Neural progenitor cell (in vitro differentiated cells): ENCODE results near the gene LGI4. TPM values are rescaled to one million over a fixed set of nuclear protein-coding genes. Genes with fewer than 3 reads are reported as not detected.

Source experiments
- DNase-seq: peaks from one replicate; pipeline ENCODE4 v3.0.0-alpha.2; 2016; ENCODE audit warnings: low spot score
- H2AFZ ChIP-seq: fragments of 200-600 bp; sonication (generic); replicated peaks from 2 replicates; pipeline ENCODE4 v1.6.1; 2016; ENCODE audit warnings: antibody characterized with exemption
- H3F3A ChIP-seq: fragments of 200-600 bp; sonication (generic); 2 replicates; pipeline ENCODE4 v1.6.1; 2016; ENCODE audit warnings: antibody characterized with exemption, low read depth
- H3K27ac ChIP-seq: fragments of 200-600 bp; sonication (generic); 2 replicates; pipeline ENCODE4 v1.5.1; 2016; ENCODE audit warnings: mild to moderate bottlenecking
- H3K27me3 ChIP-seq: fragments of 200-600 bp; sonication (generic); 2 replicates; pipeline ENCODE4 v1.6.1; 2016; ENCODE audit warnings: mild to moderate bottlenecking, moderate library complexity
- H3K36me3 ChIP-seq: fragments of 200-600 bp; sonication (generic); 2 replicates; pipeline ENCODE4 v1.5.1; 2016
- H3K4me1 ChIP-seq: fragments of 200-600 bp; sonication (generic); 2 replicates; pipeline ENCODE4 v1.6.1; 2016; ENCODE audit warnings: mixed run types
- H3K4me2 ChIP-seq: fragments of 200-600 bp; sonication (generic); 2 replicates; pipeline ENCODE4 v1.6.1; 2016
- H3K4me3 ChIP-seq: fragments of 200-600 bp; sonication (generic); 2 replicates; pipeline ENCODE4 v1.5.1; 2016
- H3K79me2 ChIP-seq: fragments of 200-600 bp; sonication (generic); 2 replicates; pipeline ENCODE4 v1.6.1; 2016; ENCODE audit warnings: low read depth
- H3K9ac ChIP-seq: fragments of 200-600 bp; sonication (generic); 2 replicates; pipeline ENCODE4 v1.6.1; 2016
- H3K9me3 ChIP-seq: fragments of 200-600 bp; sonication (generic); 2 replicates; pipeline ENCODE4 v1.5.1; 2016; ENCODE audit warnings: low read depth
- H4K20me1 ChIP-seq: fragments of 200-600 bp; sonication (generic); 2 replicates; pipeline ENCODE4 v1.6.1; 2016; ENCODE audit warnings: low read depth
- H3K27ac Mint-ChIP-seq: 3 replicates; pipeline ENCODE4 v1.8.0; 2021; ENCODE audit warnings: mixed read lengths
- H3K27me3 Mint-ChIP-seq: 2 replicates; pipeline ENCODE4 v1.8.0; 2022; ENCODE audit warnings: low read depth, mild to moderate bottlenecking, inconsistent platforms, moderate library complexity, mixed read lengths; ENCODE audit not compliant: insufficient read depth
- H3K36me3 Mint-ChIP-seq: 3 replicates; pipeline ENCODE4 v1.8.0; 2021; ENCODE audit warnings: mixed read lengths
- H3K4me1 Mint-ChIP-seq: 3 replicates; pipeline ENCODE4 v1.8.0; 2021; ENCODE audit warnings: mixed read lengths
- H3K4me3 Mint-ChIP-seq: 3 replicates; pipeline ENCODE4 v1.8.0; 2021; ENCODE audit warnings: mild to moderate bottlenecking, moderate library complexity, mixed read lengths
- H3K9me3 Mint-ChIP-seq: 3 replicates; pipeline ENCODE4 v1.8.0; 2020; ENCODE audit warnings: mixed read lengths
- CTCF ChIP-seq: fragments of 200-600 bp; sonication (generic); IDR thresholded peaks from 2 replicates; pipeline ENCODE4 v1.5.1; 2017; ENCODE audit warnings: antibody characterized with exemption, mild to moderate bottlenecking
- EZH2 ChIP-seq: fragments of 200-600 bp; sonication (generic); IDR thresholded peaks from 2 replicates; pipeline ENCODE4 v1.6.1; 2017; ENCODE audit warnings: antibody characterized with exemption, mild to moderate bottlenecking, moderate library complexity
- EZH2phosphoT487 ChIP-seq: fragments of 200-600 bp; sonication (generic); IDR thresholded peaks from 2 replicates; pipeline ENCODE4 v1.6.1; 2017; ENCODE audit warnings: antibody characterized with exemption
- total RNA-seq: library from RNA; depleted of rRNA; stranded (reverse); fragments of >200 nt; gene quantifications from 2 replicates; pipeline ENCODE4 v1.2.3, GENCODE V29; 2015; ENCODE audit warnings: low replicate concordance

LGI4 gene
- total RNA-seq, 1 donor from 2014 or later: not detected

- H3K27me3 ChIP-seq: peaks cover 40% of the 10 kb centered on the region
- H3K27ac ChIP-seq: no peak overlapping the region
- no peaks in the 10 kb centered on the region for H3K79me2 ChIP-seq
- H3F3A ChIP-seq: peaks cover 27% of the 10 kb centered on the region
- Mint-ChIP-seq H3K9me3 (no peaks in the 10 kb centered on the region), H3K4me3 (no peak overlapping the region), H3K36me3 (no peaks in the 10 kb centered on the region), H3K27me3 (peaks cover 31% of the 10 kb centered on the region), H3K4me1 (peaks cover 17% of the 10 kb centered on the region), H3K27ac (no peak overlapping the region)
- no peak overlapping the region for H2AFZ ChIP-seq
- no peaks in the 10 kb centered on the region for H4K20me1 ChIP-seq
- TF ChIP-seq CTCF: no peak
- TF ChIP-seq EZH2: no peak
- no peak for TF ChIP-seq EZH2phosphoT487
- no peak overlapping the region for H3K9ac ChIP-seq
- H3K9me3 ChIP-seq: no peaks in the 10 kb centered on the region
- H3K4me2 ChIP-seq: no peak overlapping the region
- H3K36me3 ChIP-seq: no peaks in the 10 kb centered on the region
- DNase-seq: no peak
- peaks cover 17% of the 10 kb centered on the region for H3K4me1 ChIP-seq
- H3K4me3 ChIP-seq: no peak overlapping the region
Measured at GRCh38 chr19:35146746-35147459, 12.0 kb upstream of the LGI4 start.

GRCh38 chr19:35144600-35145436, 10.0 kb upstream of the LGI4 start:
- H3K36me3 Mint-ChIP-seq: no peaks in the 10 kb centered on the region
- Histone ChIP-seq H2AFZ (no peak overlapping the region), H3K4me1 (peaks cover 21% of the 10 kb centered on the region), H3K4me3 (no peak overlapping the region), H3K4me2 (peak overlapping the region; percentile 66), H3K27me3 (peaks cover 57% of the 10 kb centered on the region), H3K27ac (no peak overlapping the region), H3F3A (peaks cover 39% of the 10 kb centered on the region), H4K20me1 (peaks cover 3% of the 10 kb centered on the region), H3K79me2 (no peaks in the 10 kb centered on the region), H3K9ac (no peak overlapping the region), H3K36me3 (no peaks in the 10 kb centered on the region), H3K9me3 (no peaks in the 10 kb centered on the region)
- H3K27me3 Mint-ChIP-seq: peaks cover 32% of the 10 kb centered on the region
- TF ChIP-seq CTCF: no peak
- no peak for TF ChIP-seq EZH2
- TF ChIP-seq EZH2phosphoT487: no peak
- H3K4me3 Mint-ChIP-seq: peak overlapping the region; percentile 24
- H3K9me3 Mint-ChIP-seq: no peaks in the 10 kb centered on the region
- DNase-seq: peak; percentile 89
- peaks cover 33% of the 10 kb centered on the region for H3K4me1 Mint-ChIP-seq
- H3K27ac Mint-ChIP-seq: no peak overlapping the region

GRCh38 chr19:35144259-35144599, 9.4 kb upstream of the LGI4 start:
- no peak overlapping the region for H3K4me3 Mint-ChIP-seq
- peaks cover 29% of the 10 kb centered on the region for H3K27me3 Mint-ChIP-seq

More at GRCh38 chr19:35144259-35144599, 9.4 kb upstream of the LGI4 start:
- peaks cover 3% of the 10 kb centered on the region for H4K20me1 ChIP-seq
- H2AFZ ChIP-seq: no peak overlapping the region
- no peaks in the 10 kb centered on the region for H3K79me2 ChIP-seq
- no peaks in the 10 kb centered on the region for H3K36me3 Mint-ChIP-seq
- H3K4me1 ChIP-seq: peaks cover 27% of the 10 kb centered on the region
- no peak overlapping the region for H3K27ac Mint-ChIP-seq
- peak; percentile 16 for DNase-seq
- H3K9me3 ChIP-seq: no peaks in the 10 kb centered on the region
- H3K4me1 Mint-ChIP-seq: peaks cover 39% of the 10 kb centered on the region
- H3F3A ChIP-seq: peaks cover 39% of the 10 kb centered on the region
- H3K9ac ChIP-seq: no peak overlapping the region
- H3K4me2 ChIP-seq: peak overlapping the region; percentile 66
- no peaks in the 10 kb centered on the region for H3K9me3 Mint-ChIP-seq
- TF ChIP-seq EZH2 (no peak), CTCF (no peak), EZH2phosphoT487 (no peak)
- no peak overlapping the region for H3K27ac ChIP-seq
- peaks cover 58% of the 10 kb centered on the region for H3K27me3 ChIP-seq
- H3K36me3 ChIP-seq: no peaks in the 10 kb centered on the region
- H3K4me3 ChIP-seq: no peak overlapping the region
